ENCODE results near the gene TAPT1.
"Not testable (repeated sequence)": the region's sequence is repeated elsewhere in the genome, so short reads cannot be mapped to it uniquely, and the experiment has no call there.

Gene TAPT1

GRCh38 chr4:16225863-16226815, at the start of gene TAPT1:
TSS of gene TAPT1 (minus strand) at chr4:16226471. CDS start at chr4:16226457, 14 bp downstream.
- Histone ChIP-seq H3K27ac (ENCODE audit: low read depth in 2 of 2, low read length in 2 of 2) (peak within 1 kb of the TSS; percentile 93 to 95), H3K36me3 (ENCODE audit: control insufficient read depth in 2 of 2, insufficient read depth in 2 of 2, low read length in 2 of 2) (no peaks in the 10 kb centered on the region), H3K9me3 (ENCODE audit: control insufficient read depth in 2 of 2, low read length in 2 of 2) (no peaks in the 10 kb centered on the region), H3K4me3 (ENCODE audit: low read length in 2 of 2) (peak within 1 kb of the TSS; percentile 92 to 94), H3K4me1 (ENCODE audit: control insufficient read depth in 2 of 2, insufficient read depth in 2 of 2, low read length in 2 of 2) (peaks cover 16 to 38% of the 10 kb centered on the region in 2 donors), H3K27me3 (ENCODE audit: control insufficient read depth in 2 of 2, insufficient read depth in 2 of 2, low read length in 2 of 2) (no peaks in the 10 kb centered on the region), H3K9ac (ENCODE audit: low read depth in 1 of 2, low read length in 2 of 2) (peak within 1 kb of the TSS; percentile 87 to 94)

- Histone ChIP-seq H3K27me3 (ENCODE audit: control insufficient read depth in 2 of 2, insufficient read depth in 2 of 2, low read length in 2 of 2) (no peaks in the 10 kb centered on the region), H3K4me3 (ENCODE audit: low read length in 2 of 2) (no peak overlapping the region), H3K9me3 (ENCODE audit: control insufficient read depth in 2 of 2, low read length in 2 of 2) (no peaks in the 10 kb centered on the region), H3K27ac (ENCODE audit: low read depth in 2 of 2, low read length in 2 of 2) (no peak overlapping the region), H3K4me1 (ENCODE audit: control insufficient read depth in 2 of 2, insufficient read depth in 2 of 2, low read length in 2 of 2) (no peaks in the 10 kb centered on the region), H3K9ac (ENCODE audit: low read depth in 1 of 2, low read length in 2 of 2) (no peak overlapping the region), H3K36me3 (ENCODE audit: control insufficient read depth in 2 of 2, insufficient read depth in 2 of 2, low read length in 2 of 2) (no peaks in the 10 kb centered on the region)
Measured at GRCh38 chr4:16271411-16271810, 45.1 kb upstream of the TAPT1 start.

GRCh38 chr4:16270454-16271328, 44.4 kb upstream of the TAPT1 start:
- no peak overlapping the region for H3K9ac ChIP-seq (ENCODE audit: low read depth in 1 of 2, low read length in 2 of 2)
- no peaks in the 10 kb centered on the region for H3K4me1 ChIP-seq (ENCODE audit: control insufficient read depth in 2 of 2, insufficient read depth in 2 of 2, low read length in 2 of 2)
- H3K4me3 ChIP-seq (ENCODE audit: low read length in 2 of 2), result no peak overlapping the region
- H3K27me3 ChIP-seq (ENCODE audit: control insufficient read depth in 2 of 2, insufficient read depth in 2 of 2, low read length in 2 of 2), result no peaks in the 10 kb centered on the region
- H3K9me3 ChIP-seq (ENCODE audit: control insufficient read depth in 2 of 2, low read length in 2 of 2), result no peaks in the 10 kb centered on the region
- H3K27ac ChIP-seq (ENCODE audit: low read depth in 2 of 2, low read length in 2 of 2), result no peak overlapping the region
- H3K36me3 ChIP-seq (ENCODE audit: control insufficient read depth in 2 of 2, insufficient read depth in 2 of 2, low read length in 2 of 2), result no peaks in the 10 kb centered on the region

GRCh38 chr4:16269742-16270453, 43.6 kb upstream of the TAPT1 start:
- H3K27me3 ChIP-seq (ENCODE audit: control insufficient read depth in 2 of 2, insufficient read depth in 2 of 2, low read length in 2 of 2); H3K4me3 ChIP-seq (ENCODE audit: low read length in 2 of 2); H3K9me3 ChIP-seq (ENCODE audit: control insufficient read depth in 2 of 2, low read length in 2 of 2); H3K27ac ChIP-seq (ENCODE audit: low read depth in 2 of 2, low read length in 2 of 2); H3K9ac ChIP-seq (ENCODE audit: low read depth in 1 of 2, low read length in 2 of 2); H3K4me1 ChIP-seq (ENCODE audit: control insufficient read depth in 2 of 2, insufficient read depth in 2 of 2, low read length in 2 of 2); H3K36me3 ChIP-seq (ENCODE audit: control insufficient read depth in 2 of 2, insufficient read depth in 2 of 2, low read length in 2 of 2): not testable (repeated sequence)

- no peaks in the 10 kb centered on the region for H3K4me1 ChIP-seq (ENCODE audit: control insufficient read depth in 2 of 2, insufficient read depth in 2 of 2, low read length in 2 of 2)
- H3K27me3 ChIP-seq (ENCODE audit: control insufficient read depth in 2 of 2, insufficient read depth in 2 of 2, low read length in 2 of 2), result no peaks in the 10 kb centered on the region
- H3K9ac ChIP-seq (ENCODE audit: low read depth in 1 of 2, low read length in 2 of 2), result no peak overlapping the region
- no peaks in the 10 kb centered on the region for H3K9me3 ChIP-seq (ENCODE audit: control insufficient read depth in 2 of 2, low read length in 2 of 2)
- H3K27ac ChIP-seq (ENCODE audit: low read depth in 2 of 2, low read length in 2 of 2), result no peak overlapping the region
- H3K36me3 ChIP-seq (ENCODE audit: control insufficient read depth in 2 of 2, insufficient read depth in 2 of 2, low read length in 2 of 2), result no peaks in the 10 kb centered on the region
- H3K4me3 ChIP-seq (ENCODE audit: low read length in 2 of 2), result no peak overlapping the region
Measured at GRCh38 chr4:16269240-16269639, 43.0 kb upstream of the TAPT1 start.

- no peaks in the 10 kb centered on the region for H3K9me3 ChIP-seq (ENCODE audit: control insufficient read depth in 2 of 2, low read length in 2 of 2)
- H3K27me3 ChIP-seq (ENCODE audit: control insufficient read depth in 2 of 2, insufficient read depth in 2 of 2, low read length in 2 of 2), result no peaks in the 10 kb centered on the region
- no peaks in the 10 kb centered on the region for H3K36me3 ChIP-seq (ENCODE audit: control insufficient read depth in 2 of 2, insufficient read depth in 2 of 2, low read length in 2 of 2)
- no peak overlapping the region for H3K27ac ChIP-seq (ENCODE audit: low read depth in 2 of 2, low read length in 2 of 2)
- H3K4me1 ChIP-seq (ENCODE audit: control insufficient read depth in 2 of 2, insufficient read depth in 2 of 2, low read length in 2 of 2), result no peaks in the 10 kb centered on the region
- H3K9ac ChIP-seq (ENCODE audit: low read depth in 1 of 2, low read length in 2 of 2), result no peak overlapping the region
- H3K4me3 ChIP-seq (ENCODE audit: low read length in 2 of 2), result no peak overlapping the region
Measured at GRCh38 chr4:16268290-16268689, 42.0 kb upstream of the TAPT1 start.

GRCh38 chr4:16267639-16268038, 41.4 kb upstream of the TAPT1 start:
- Histone ChIP-seq H3K36me3 (ENCODE audit: control insufficient read depth in 2 of 2, insufficient read depth in 2 of 2, low read length in 2 of 2) (no peaks in the 10 kb centered on the region), H3K4me1 (ENCODE audit: control insufficient read depth in 2 of 2, insufficient read depth in 2 of 2, low read length in 2 of 2) (no peaks in the 10 kb centered on the region), H3K27ac (ENCODE audit: low read depth in 2 of 2, low read length in 2 of 2) (no peak overlapping the region), H3K4me3 (ENCODE audit: low read length in 2 of 2) (no peak overlapping the region), H3K27me3 (ENCODE audit: control insufficient read depth in 2 of 2, insufficient read depth in 2 of 2, low read length in 2 of 2) (no peaks in the 10 kb centered on the region), H3K9me3 (ENCODE audit: control insufficient read depth in 2 of 2, low read length in 2 of 2) (no peaks in the 10 kb centered on the region), H3K9ac (ENCODE audit: low read depth in 1 of 2, low read length in 2 of 2) (no peak overlapping the region)

- Histone ChIP-seq H3K27ac (ENCODE audit: low read depth in 2 of 2, low read length in 2 of 2) (no peak overlapping the region), H3K4me3 (ENCODE audit: low read length in 2 of 2) (no peak overlapping the region), H3K4me1 (ENCODE audit: control insufficient read depth in 2 of 2, insufficient read depth in 2 of 2, low read length in 2 of 2) (no peaks in the 10 kb centered on the region), H3K27me3 (ENCODE audit: control insufficient read depth in 2 of 2, insufficient read depth in 2 of 2, low read length in 2 of 2) (no peaks in the 10 kb centered on the region), H3K9ac (ENCODE audit: low read depth in 1 of 2, low read length in 2 of 2) (no peak overlapping the region), H3K9me3 (ENCODE audit: control insufficient read depth in 2 of 2, low read length in 2 of 2) (no peaks in the 10 kb centered on the region), H3K36me3 (ENCODE audit: control insufficient read depth in 2 of 2, insufficient read depth in 2 of 2, low read length in 2 of 2) (no peaks in the 10 kb centered on the region)
Measured at GRCh38 chr4:16265820-16266219, 39.5 kb upstream of the TAPT1 start.

- Histone ChIP-seq H3K4me3 (ENCODE audit: low read length in 2 of 2) (no peak overlapping the region), H3K27me3 (ENCODE audit: control insufficient read depth in 2 of 2, insufficient read depth in 2 of 2, low read length in 2 of 2) (no peaks in the 10 kb centered on the region), H3K4me1 (ENCODE audit: control insufficient read depth in 2 of 2, insufficient read depth in 2 of 2, low read length in 2 of 2) (no peaks in the 10 kb centered on the region), H3K9me3 (ENCODE audit: control insufficient read depth in 2 of 2, low read length in 2 of 2) (no peaks in the 10 kb centered on the region), H3K36me3 (ENCODE audit: control insufficient read depth in 2 of 2, insufficient read depth in 2 of 2, low read length in 2 of 2) (no peaks in the 10 kb centered on the region), H3K9ac (ENCODE audit: low read depth in 1 of 2, low read length in 2 of 2) (no peak overlapping the region), H3K27ac (ENCODE audit: low read depth in 2 of 2, low read length in 2 of 2) (no peak overlapping the region)
Measured at GRCh38 chr4:16264798-16265197, 38.5 kb upstream of the TAPT1 start.

Data from mucosa of rectum (tissue), 2 donors.